GM12878 (cell line): ENCODE measurements around the gene PDE3B. TPM values are rescaled to one million over a fixed set of nuclear protein-coding genes. Genes with fewer than 3 reads are reported as not detected.
A peak's percentile ranks its signal among the peaks of the same experiment; 100 is the strongest.

Experiments used
- ASH2L ChIP-seq: fragments of 300-600, 200-600 bp; sonication (generic); IDR thresholded peaks from 2 replicates; pipeline ENCODE4 v1.6.1; 2017; ENCODE audit warnings: low read depth, mild to moderate bottlenecking, borderline replicate concordance
- ATF3 ChIP-seq: IDR thresholded peaks from 2 replicates; pipeline ENCODE4 v1.6.1; 2011; ENCODE audit warnings: low read depth, mild to moderate bottlenecking, low read length, moderate library complexity, borderline replicate concordance; ENCODE audit errors: extremely low read depth
- BCL11A ChIP-seq: IDR thresholded peaks from 2 replicates; pipeline ENCODE4 v1.6.1; 2011; ENCODE audit warnings: low read depth, low read length
- BCL3 ChIP-seq: IDR thresholded peaks from 2 replicates; pipeline ENCODE4 v1.6.1; 2011; ENCODE audit warnings: borderline replicate concordance, low read depth, mild to moderate bottlenecking, moderate library complexity, low read length; ENCODE audit not compliant: insufficient read depth, poor library complexity, severe bottlenecking
- CBFB ChIP-seq: IDR thresholded peaks from 2 replicates; pipeline ENCODE4 v1.6.1; 2016; ENCODE audit warnings: antibody characterized with exemption, low read depth
- CBX5 ChIP-seq: sonication (generic); IDR thresholded peaks from 2 replicates; pipeline ENCODE4 v1.6.1; 2016; ENCODE audit warnings: low read depth, moderate library complexity, mild to moderate bottlenecking, inconsistent platforms
- CEBPB ChIP-seq, 2 experiments: fragments of 150-350 bp in 1 of 2; IDR thresholded peaks; 2 replicates each; pipeline ENCODE4 v1.6.1; 2012 to 2014; ENCODE audit warnings: low read depth in 2 of 2, low read length in 2 of 2, borderline replicate concordance in 1 of 2, inconsistent platforms in 1 of 2
- CHD4 ChIP-seq: fragments of 200-600 bp; sonication (generic); IDR thresholded peaks from 2 replicates; pipeline ENCODE4 v1.6.1; 2016; ENCODE audit warnings: mild to moderate bottlenecking
- E2F4 ChIP-seq: IDR thresholded peaks from 2 replicates; pipeline ENCODE4 v1.6.1; 2012; ENCODE audit warnings: low read depth, low read length, improper control_type of control experiment
- FOS ChIP-seq: IDR thresholded peaks from 3 replicates; pipeline ENCODE4 v1.6.1; 2011; ENCODE audit warnings: borderline replicate concordance; ENCODE audit not compliant: insufficient read length; ENCODE audit errors: extremely low read depth
- IRF4 ChIP-seq: IDR thresholded peaks from 2 replicates; pipeline ENCODE4 v1.6.1; 2011; ENCODE audit warnings: low read depth, low read length
- MEF2B ChIP-seq: fragments of 450-650 bp; IDR thresholded peaks from 2 replicates; pipeline ENCODE4 v1.6.1; 2018; ENCODE audit warnings: mild to moderate bottlenecking, moderate library complexity; ENCODE audit not compliant: partially characterized antibody, poor library complexity, severe bottlenecking
- MTA3 ChIP-seq: IDR thresholded peaks from 2 replicates; pipeline ENCODE4 v1.6.1; 2012; ENCODE audit warnings: low read length, inconsistent platforms, borderline replicate concordance
- NFIC ChIP-seq: IDR thresholded peaks from 2 replicates; pipeline ENCODE4 v1.6.1; 2012; ENCODE audit warnings: low read depth, mild to moderate bottlenecking, inconsistent platforms, low read length, moderate library complexity
- PAX5 ChIP-seq: IDR thresholded peaks from 2 replicates; pipeline ENCODE4 v1.6.1; 2011; ENCODE audit warnings: low read depth, low read length, borderline replicate concordance
- SKIL ChIP-seq: fragments of 450-650 bp; IDR thresholded peaks from 2 replicates; pipeline ENCODE4 v1.6.1; 2017; ENCODE audit warnings: mild to moderate bottlenecking, low read depth, inconsistent platforms; ENCODE audit not compliant: poor library complexity, severe bottlenecking
- SPI1 ChIP-seq: IDR thresholded peaks from 2 replicates; pipeline ENCODE4 v1.6.1; 2011; ENCODE audit warnings: low read depth, mild to moderate bottlenecking, low read length, moderate library complexity, borderline replicate concordance; ENCODE audit not compliant: insufficient read depth
- SRF ChIP-seq, 2 experiments: IDR thresholded peaks; 2 replicates each; pipeline ENCODE4 v1.6.1; 2011; ENCODE audit warnings: low read depth in 2 of 2, low read length in 2 of 2, mild to moderate bottlenecking in 1 of 2, moderate library complexity in 1 of 2
- SUZ12 ChIP-seq: fragments of 200-600 bp; sonication (generic); IDR thresholded peaks from one replicate; pipeline ENCODE4 v1.6.1; 2018; ENCODE audit warnings: antibody characterized with exemption, mild to moderate bottlenecking; ENCODE audit not compliant: unreplicated experiment
- TCF12 ChIP-seq: IDR thresholded peaks from 2 replicates; pipeline ENCODE4 v1.6.1; 2011; ENCODE audit warnings: low read depth, mild to moderate bottlenecking, low read length
- TCF3 ChIP-seq: IDR thresholded peaks from 2 replicates; pipeline ENCODE4 v1.6.1; 2012; ENCODE audit warnings: low read depth, mild to moderate bottlenecking, low read length, borderline replicate concordance; ENCODE audit not compliant: insufficient read depth
- YY1 ChIP-seq: IDR thresholded peaks from 2 replicates; pipeline ENCODE4 v1.6.1; 2011; ENCODE audit warnings: low read depth, mild to moderate bottlenecking, low read length
- ZNF217 ChIP-seq: fragments of 450-650 bp; IDR thresholded peaks from 2 replicates; pipeline ENCODE4 v1.6.1; 2017; ENCODE audit warnings: antibody characterized with exemption, mild to moderate bottlenecking
- polyA plus RNA-seq, 11 experiments: library from polyadenylated mRNA; depleted of rRNA in 4 of 11; unstranded in 6 of 11; stranded (reverse) in 5 of 11; fragments of >200 nt; fragmentation: Nextera tagmentation in 4 of 11; fragmentation: Illumina TruSeq in 1 of 11; extraction: Ambion mirVana in 4 of 11; extraction: Trizol in 1 of 11; gene quantifications; 1 replicate in 1 of 11; 2 replicates in 10 of 11; pipeline versions ENCODE4 v1.2.1 to v1.2.3, GENCODE V29; 2011 to 2016; ENCODE audit warnings: inconsistent platforms in 2 of 11, missing spikeins in 2 of 11, low read depth in 1 of 11
- total RNA-seq, 4 experiments: library from RNA; depleted of rRNA in 3 of 4; stranded (reverse); fragments of >200 nt in 3 of 4; fragmentation: Illumina TruSeq in 1 of 4; extraction: Trizol in 1 of 4; gene quantifications; 2 replicates each; pipeline versions ENCODE4 v1.2.1 to v1.2.3, GENCODE V29; 2013 to 2021

Gene PDE3B
- total and polyA plus RNA-seq, 10 of the 15 experiments (the other 5 are each of a cell fraction or from before 2014, with no cell fraction given): 0.04 to 3.1 (median 1.9) TPM

GRCh38 chr11:14764579-14765527 is 121.2 kb downstream of the PDE3B start (continued):
- TF ChIP-seq E2F4 (no peak), ATF3 (no peak), FOS (no peak), MEF2B (peak; percentile 49), TCF3 (no peak), TCF12 (no peak; the same call in 1 of the 2 replicates), CHD4 (no peak), ZNF217 (peak; percentile 54; the same call in 1 of the 2 replicates), BCL3 (no peak), ASH2L (0 out of 2 replicates have a peak, but pooled peaks have one; percentile 53), BCL11A (peak; percentile 92), CEBPB (IDR thresholded peaks at IDR 0.05; ENCODE audit: borderline replicate concordance in 1 of 2, low read depth in 2 of 2, low read length in 2 of 2) (no peak), IRF4 (0 out of 2 replicates have a peak, but pooled peaks have one; percentile 11), CBFB (peak; percentile 98), CBX5 (no peak), SRF (IDR thresholded peaks at IDR 0.05; ENCODE audit: low read depth in 2 of 2, low read length in 2 of 2) (no peak), NFIC (peak; percentile 95), SKIL (peak; percentile 34), SUZ12 (no peak), YY1 (no peak), MTA3 (0 out of 2 replicates have a peak, but pooled peaks have one; percentile 40), SPI1 (no peak), PAX5 (peak; percentile 92)
